Right hindlimb (tissue), 1 donor: Measurements from ENCODE around the gene ENO4.

Experiments
- DNase-seq: peaks from one replicate; pipeline ENCODE4 v3.0.0-alpha.2; 2018

ENO4 gene

GRCh38 chr10:116831086-116831485 is 18.2 kb upstream of the ENO4 start:
- DNase-seq: no peak

GRCh38 chr10:116831790-116832189 is 17.5 kb upstream of the ENO4 start:
- DNase-seq: no peak

GRCh38 chr10:116833986-116834985 is 15.0 kb upstream of the ENO4 start:
- no peak for DNase-seq

GRCh38 chr10:116835658-116836057 is 13.6 kb upstream of the ENO4 start:
- no peak for DNase-seq

- no peak for DNase-seq
Measured at GRCh38 chr10:116836083-116836482, 13.2 kb upstream of the ENO4 start.

- no peak for DNase-seq
Measured at GRCh38 chr10:116836902-116837523, 12.3 kb upstream of the ENO4 start.

- no peak for DNase-seq
Measured at GRCh38 chr10:116838143-116838725, 11.1 kb upstream of the ENO4 start.

- DNase-seq: no peak
Measured at GRCh38 chr10:116840389-116841075, 8.8 kb upstream of the ENO4 start.

- DNase-seq: no peak
Measured at GRCh38 chr10:116845823-116846222, 3.5 kb upstream of the ENO4 start.

GRCh38 chr10:116848032-116848943 is 1.0 kb upstream of the ENO4 start:
- DNase-seq: no peak

GRCh38 chr10:116848944-116849247 is 403 bp upstream of the ENO4 start:
- DNase-seq: no peak

GRCh38 chr10:116850058-116850611 is 836 bp downstream of the ENO4 start:
- DNase-seq: no peak

GRCh38 chr10:116852246-116852645 is 2.9 kb downstream of the ENO4 start:
- no peak for DNase-seq

- no peak for DNase-seq
Measured at GRCh38 chr10:116853287-116853686, 4.0 kb downstream of the ENO4 start.

GRCh38 chr10:116853701-116854100 is 4.4 kb downstream of the ENO4 start:
- DNase-seq: no peak

- no peak for DNase-seq
Measured at GRCh38 chr10:116857156-116857555, 7.9 kb downstream of the ENO4 start.

GRCh38 chr10:116861796-116862195 is 12.5 kb downstream of the ENO4 start:
- no peak for DNase-seq

- no peak for DNase-seq
Measured at GRCh38 chr10:116864436-116864835, 15.1 kb downstream of the ENO4 start.

- no peak for DNase-seq
Measured at GRCh38 chr10:116866066-116866465, 16.8 kb downstream of the ENO4 start.

- no peak for DNase-seq
Measured at GRCh38 chr10:116866987-116867595, 17.8 kb downstream of the ENO4 start.

GRCh38 chr10:116868198-116868676 is 18.9 kb downstream of the ENO4 start:
- DNase-seq: no peak
